Measurements from ENCODE around the gene JAK3.
A peak's percentile ranks its signal among the peaks of the same experiment; 100 is the strongest.

JAK3 gene

DNA sequence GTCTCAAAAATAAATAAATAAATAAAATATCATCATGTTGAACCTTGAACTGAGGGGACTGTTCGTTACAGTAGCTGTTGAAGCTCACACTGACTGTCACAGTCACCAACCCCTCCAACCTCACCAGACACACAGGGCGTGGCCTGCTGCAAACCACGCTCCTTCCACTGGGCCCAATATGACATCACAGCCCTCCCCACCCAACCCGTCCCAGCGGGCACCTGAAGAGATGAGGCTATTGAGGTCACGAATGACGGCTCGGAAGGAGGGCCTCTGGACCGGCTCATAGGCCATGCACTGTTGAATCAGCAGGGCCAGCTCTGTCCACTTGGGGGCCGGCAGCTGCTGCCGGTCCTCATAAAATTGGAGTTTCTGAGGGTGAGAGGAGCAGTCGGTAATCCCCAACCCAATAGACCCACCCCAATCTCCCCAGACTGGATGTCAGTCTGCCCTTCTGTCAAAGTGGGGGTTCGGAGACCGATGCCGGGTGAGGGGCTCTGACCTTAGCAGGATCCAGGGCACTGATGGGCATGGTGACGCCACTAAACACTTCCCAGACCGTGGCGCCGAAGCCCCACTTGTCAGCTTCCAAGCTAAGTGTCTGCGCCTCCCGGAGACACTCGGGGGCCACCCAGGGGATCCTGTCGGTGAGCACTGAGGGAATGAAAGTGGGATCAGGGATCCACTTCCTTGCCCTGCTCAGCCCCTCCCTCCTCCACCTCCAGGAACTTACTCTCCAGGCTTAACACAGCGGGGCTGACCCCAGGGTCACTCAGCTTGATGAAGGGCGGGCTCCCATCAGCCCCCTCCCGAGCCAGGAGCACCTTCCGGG, 13.2 kb downstream of the JAK3 start:
- H3K9ac ChIP-seq (ENCODE audit: low read length): no peak overlapping the region
- peaks cover 11% of the 10 kb centered on the region for H3K36me3 ChIP-seq (ENCODE audit: control insufficient read depth, insufficient read depth, low read length, severe bottlenecking)
- DNase-seq (ENCODE audit: low read depth): no peak
- peaks cover 4% of the 10 kb centered on the region for H3K27me3 ChIP-seq (replicated peaks; ENCODE audit: control insufficient read depth, insufficient read depth, low read length)
- H3K9me3 ChIP-seq (ENCODE audit: control insufficient read depth, low read length): no peaks in the 10 kb centered on the region
- peaks cover 4% of the 10 kb centered on the region for H3K4me1 ChIP-seq (ENCODE audit: control insufficient read depth, insufficient read depth, low read length)
- no peak overlapping the region for H3K4me3 ChIP-seq (ENCODE audit: low read length)

DNA sequence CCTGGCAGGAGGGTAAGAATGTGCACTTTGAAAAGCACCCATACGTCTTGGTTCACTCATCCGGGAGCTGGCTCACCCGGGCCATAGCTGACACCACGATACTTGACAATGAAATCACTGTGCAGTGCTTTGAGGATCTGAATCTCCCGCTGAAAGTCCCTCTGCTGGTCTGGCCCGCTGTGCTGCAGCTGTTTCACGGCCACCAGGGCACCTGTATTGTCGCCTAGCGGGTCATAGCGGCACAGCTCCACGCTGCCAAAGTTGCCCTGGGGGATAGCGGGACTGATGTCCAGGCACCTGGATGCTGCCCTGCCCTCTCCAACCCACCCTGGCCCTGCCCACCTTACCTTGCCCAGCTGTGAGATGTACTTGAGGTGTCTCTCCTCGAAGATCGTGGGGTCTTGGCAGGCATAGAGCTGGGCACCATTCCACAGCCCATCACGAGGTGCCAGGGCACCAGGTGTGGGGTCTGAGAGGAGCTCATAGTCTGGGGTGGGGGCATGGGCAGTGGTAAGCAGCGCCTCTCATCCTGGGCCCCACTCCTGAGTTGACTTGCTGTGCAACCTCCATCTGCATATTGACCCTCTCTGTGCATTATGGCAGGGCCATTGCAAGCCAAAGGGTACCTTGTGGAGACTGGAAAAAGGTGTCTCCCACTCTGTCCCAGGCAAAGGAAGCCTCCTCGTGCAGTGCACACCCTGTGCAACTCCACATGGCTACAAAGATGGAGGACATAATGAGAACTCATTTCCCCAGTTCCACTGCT, 15.2 kb downstream of the JAK3 start:
- H3K9me3 ChIP-seq (ENCODE audit: control insufficient read depth, low read length): no peaks in the 10 kb centered on the region
- DNase-seq (ENCODE audit: low read depth): no peak
- peaks cover 4% of the 10 kb centered on the region for H3K27me3 ChIP-seq (replicated peaks; ENCODE audit: control insufficient read depth, insufficient read depth, low read length)
- H3K4me3 ChIP-seq (ENCODE audit: low read length): no peak overlapping the region
- peaks cover 5% of the 10 kb centered on the region for H3K36me3 ChIP-seq (ENCODE audit: control insufficient read depth, insufficient read depth, low read length, severe bottlenecking)
- H3K9ac ChIP-seq (ENCODE audit: low read length): no peak overlapping the region
- no peaks in the 10 kb centered on the region for H3K4me1 ChIP-seq (ENCODE audit: control insufficient read depth, insufficient read depth, low read length)

DNA sequence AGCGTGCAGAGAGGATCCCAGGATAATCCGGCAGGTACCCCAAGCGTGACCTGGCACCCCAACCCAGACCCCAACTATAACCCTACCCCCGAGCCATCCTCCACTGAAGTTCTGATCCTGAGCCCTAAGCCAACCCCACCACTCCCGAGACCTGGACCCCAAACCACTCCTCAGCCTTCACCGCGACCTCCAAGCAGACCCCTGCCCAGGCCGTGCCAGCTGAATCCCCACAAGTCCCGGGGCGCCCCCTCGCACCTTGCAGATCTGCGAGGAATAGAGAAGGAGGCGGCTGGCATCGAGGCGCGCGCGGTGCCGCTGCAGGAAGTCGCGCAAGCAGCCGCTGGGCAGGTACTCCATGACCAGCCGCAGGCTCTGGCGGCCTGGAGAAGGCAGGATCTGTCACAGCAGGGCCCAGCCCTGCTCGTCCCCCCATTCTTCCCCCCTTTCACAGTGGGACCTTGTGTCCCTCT, 16.3 kb downstream of the JAK3 start:
- no peaks in the 10 kb centered on the region for H3K4me1 ChIP-seq (ENCODE audit: control insufficient read depth, insufficient read depth, low read length)
- H3K36me3 ChIP-seq (ENCODE audit: control insufficient read depth, insufficient read depth, low read length, severe bottlenecking): peaks cover 4% of the 10 kb centered on the region
- H3K27me3 ChIP-seq (replicated peaks; ENCODE audit: control insufficient read depth, insufficient read depth, low read length): peaks cover 4% of the 10 kb centered on the region
- DNase-seq (ENCODE audit: low read depth): no peak
- no peaks in the 10 kb centered on the region for H3K9me3 ChIP-seq (ENCODE audit: control insufficient read depth, low read length)
- H3K9ac ChIP-seq (ENCODE audit: low read length): no peak overlapping the region
- no peak overlapping the region for H3K4me3 ChIP-seq (ENCODE audit: low read length)

DNA sequence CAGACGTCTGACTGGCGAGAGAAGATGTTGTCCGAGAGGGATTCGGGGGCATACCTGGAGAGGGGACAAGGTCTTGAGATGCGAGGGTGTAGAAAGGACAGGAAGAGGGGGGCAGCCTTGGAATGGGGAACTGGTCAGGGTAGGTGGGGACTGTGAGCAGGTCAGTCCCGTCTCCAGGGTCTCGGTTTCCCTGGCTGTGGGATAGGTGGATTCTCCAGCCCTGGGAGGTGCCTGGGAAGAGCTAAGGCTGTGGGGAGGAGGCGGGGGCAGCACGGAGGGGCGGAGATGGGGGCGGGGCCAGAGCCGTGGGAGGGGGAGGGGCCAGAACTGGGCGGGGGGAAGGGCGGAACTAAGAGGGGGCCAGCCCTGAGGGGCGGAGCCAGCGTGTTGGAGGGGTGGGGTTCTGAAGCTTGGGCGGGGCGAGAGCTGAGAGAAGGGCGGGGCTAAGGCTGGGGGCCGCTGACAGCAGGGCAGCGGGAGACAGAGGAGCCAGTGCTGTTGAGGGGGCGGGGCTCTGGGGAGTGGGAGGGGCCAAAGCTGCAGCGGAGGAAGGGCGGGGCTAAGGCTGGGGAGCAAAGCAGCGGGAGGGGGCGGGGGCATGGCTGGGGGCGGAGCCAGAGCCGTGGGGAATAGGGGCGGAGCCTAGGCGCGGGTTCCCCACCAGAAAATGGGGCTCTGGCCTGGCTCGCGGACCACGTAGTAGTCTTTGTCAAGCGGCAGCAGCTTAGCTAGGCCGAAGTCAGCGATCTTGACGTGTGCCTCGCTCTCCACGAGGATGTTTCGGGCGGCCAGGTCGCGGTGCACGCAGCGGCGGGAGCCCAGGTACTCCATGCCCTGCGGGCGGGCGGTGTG, 17.0 kb downstream of the JAK3 start:
- DNase-seq (ENCODE audit: low read depth): peak; percentile 55
- H3K4me3 ChIP-seq (ENCODE audit: low read length): no peak overlapping the region

DNA sequence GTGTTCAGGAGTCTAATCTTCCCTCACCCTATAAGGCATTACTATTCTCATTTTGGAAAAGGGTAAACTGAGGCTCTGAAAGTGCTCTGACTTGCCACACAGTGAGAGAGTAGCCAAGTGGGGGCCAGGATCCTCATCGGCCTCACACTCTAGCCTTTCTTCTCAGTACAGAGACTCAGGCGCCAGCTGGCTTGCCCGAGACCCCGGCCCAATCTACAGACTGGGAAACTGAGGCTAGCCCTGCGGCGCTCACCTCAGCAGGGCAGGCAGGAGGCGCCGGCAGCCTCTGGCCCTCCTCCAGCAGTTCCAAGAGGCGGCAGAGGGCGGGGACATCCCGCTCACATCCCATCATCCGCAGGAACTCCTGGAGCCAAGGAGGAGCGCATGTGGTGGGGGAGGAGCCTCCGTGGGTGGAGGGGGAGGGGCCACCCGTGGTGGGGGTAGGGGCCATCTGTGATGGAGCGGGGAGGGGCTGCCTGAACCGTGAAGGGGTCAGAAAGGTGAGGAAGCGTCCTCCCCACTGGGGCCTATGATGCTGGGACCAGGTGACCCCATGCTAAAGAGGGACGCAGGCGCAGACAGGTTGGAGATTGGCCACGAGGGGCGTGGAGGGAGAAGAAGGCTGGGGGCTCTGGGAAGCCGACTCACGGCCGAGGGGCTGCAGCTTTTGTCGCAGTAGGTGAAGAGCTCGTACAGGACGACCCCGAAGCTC, 17.8 kb downstream of the JAK3 start:
- peaks cover 4% of the 10 kb centered on the region for H3K36me3 ChIP-seq (ENCODE audit: control insufficient read depth, insufficient read depth, low read length, severe bottlenecking)
- no peak overlapping the region for H3K4me3 ChIP-seq (ENCODE audit: low read length)
- H3K27me3 ChIP-seq (replicated peaks; ENCODE audit: control insufficient read depth, insufficient read depth, low read length): peaks cover 4% of the 10 kb centered on the region
- no peaks in the 10 kb centered on the region for H3K9me3 ChIP-seq (ENCODE audit: control insufficient read depth, low read length)
- no peaks in the 10 kb centered on the region for H3K4me1 ChIP-seq (ENCODE audit: control insufficient read depth, insufficient read depth, low read length)
- no peak overlapping the region for H3K9ac ChIP-seq (ENCODE audit: low read length)
- no peak for DNase-seq (ENCODE audit: low read depth)

More for the DNA sequence above, 17.0 kb downstream of the JAK3 start:
- Histone ChIP-seq H3K9ac (ENCODE audit: low read length) (no peak overlapping the region), H3K9me3 (ENCODE audit: control insufficient read depth, low read length) (no peaks in the 10 kb centered on the region), H3K27me3 (replicated peaks; ENCODE audit: control insufficient read depth, insufficient read depth, low read length) (peaks cover 4% of the 10 kb centered on the region), H3K4me1 (ENCODE audit: control insufficient read depth, insufficient read depth, low read length) (no peaks in the 10 kb centered on the region), H3K36me3 (ENCODE audit: control insufficient read depth, insufficient read depth, low read length, severe bottlenecking) (peaks cover 4% of the 10 kb centered on the region)

DNA sequence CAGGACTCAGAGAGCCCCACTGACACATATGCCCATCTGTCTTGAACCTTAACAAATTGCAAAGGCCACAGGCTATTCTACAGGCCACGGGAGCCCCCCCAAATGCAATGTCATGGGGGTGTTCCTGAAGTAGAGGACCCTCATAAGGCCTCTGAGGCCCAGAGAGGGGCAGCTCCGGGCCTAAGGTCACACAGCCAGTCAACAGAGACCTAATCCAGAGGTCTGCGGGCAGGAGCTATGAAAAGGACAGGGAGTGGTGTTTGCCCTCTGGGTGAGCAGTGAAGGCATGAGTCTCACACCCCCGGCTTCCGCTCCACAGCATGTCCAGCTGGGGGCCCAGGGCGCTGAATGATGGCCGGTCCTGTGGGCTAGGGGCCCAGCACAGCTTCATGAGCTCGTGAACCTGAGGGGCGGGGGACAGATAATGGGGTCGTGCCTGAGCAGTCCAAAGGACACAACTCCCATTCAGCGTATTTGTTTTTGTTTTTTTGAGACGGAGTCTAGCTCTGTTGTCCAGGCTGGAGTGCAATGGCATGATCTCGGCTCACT, 21.2 kb downstream of the JAK3 start:
- H3K9ac ChIP-seq (ENCODE audit: low read length): no peak overlapping the region
- no peaks in the 10 kb centered on the region for H3K4me1 ChIP-seq (ENCODE audit: control insufficient read depth, insufficient read depth, low read length)
- no peak overlapping the region for H3K4me3 ChIP-seq (ENCODE audit: low read length)
- no peak for DNase-seq (ENCODE audit: low read depth)
- no peaks in the 10 kb centered on the region for H3K36me3 ChIP-seq (ENCODE audit: control insufficient read depth, insufficient read depth, low read length, severe bottlenecking)
- H3K9me3 ChIP-seq (ENCODE audit: control insufficient read depth, low read length): no peaks in the 10 kb centered on the region
- H3K27me3 ChIP-seq (replicated peaks; ENCODE audit: control insufficient read depth, insufficient read depth, low read length): peaks cover 4% of the 10 kb centered on the region

DNA sequence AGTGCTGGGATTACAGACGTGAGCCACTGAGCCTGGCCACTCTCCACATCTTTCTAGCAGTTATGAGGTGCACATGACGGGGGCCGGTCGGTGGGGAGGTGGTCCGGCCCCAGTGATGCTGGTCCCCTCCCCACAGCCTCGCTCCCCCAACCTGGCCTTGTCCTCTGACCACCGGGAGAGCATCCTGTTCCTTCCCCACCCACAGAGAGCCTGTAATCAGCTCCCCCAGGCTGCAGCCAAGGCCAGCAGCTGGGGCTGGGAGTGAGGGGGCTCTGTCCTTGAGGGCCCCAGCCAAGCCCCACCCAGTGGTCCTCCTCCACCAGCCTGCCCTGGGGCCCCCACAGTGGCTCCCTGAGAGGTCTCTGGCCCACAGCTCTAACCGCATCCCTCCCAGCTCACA, 23.4 kb downstream of the JAK3 start:
- Histone ChIP-seq H3K36me3 (ENCODE audit: control insufficient read depth, insufficient read depth, low read length, severe bottlenecking) (no peaks in the 10 kb centered on the region), H3K27me3 (replicated peaks; ENCODE audit: control insufficient read depth, insufficient read depth, low read length) (no peaks in the 10 kb centered on the region), H3K9me3 (ENCODE audit: control insufficient read depth, low read length) (no peaks in the 10 kb centered on the region), H3K4me1 (ENCODE audit: control insufficient read depth, insufficient read depth, low read length) (no peaks in the 10 kb centered on the region), H3K4me3 (ENCODE audit: low read length) (no peak overlapping the region), H3K9ac (ENCODE audit: low read length) (no peak overlapping the region)
- no peak for DNase-seq (ENCODE audit: low read depth)

DNA sequence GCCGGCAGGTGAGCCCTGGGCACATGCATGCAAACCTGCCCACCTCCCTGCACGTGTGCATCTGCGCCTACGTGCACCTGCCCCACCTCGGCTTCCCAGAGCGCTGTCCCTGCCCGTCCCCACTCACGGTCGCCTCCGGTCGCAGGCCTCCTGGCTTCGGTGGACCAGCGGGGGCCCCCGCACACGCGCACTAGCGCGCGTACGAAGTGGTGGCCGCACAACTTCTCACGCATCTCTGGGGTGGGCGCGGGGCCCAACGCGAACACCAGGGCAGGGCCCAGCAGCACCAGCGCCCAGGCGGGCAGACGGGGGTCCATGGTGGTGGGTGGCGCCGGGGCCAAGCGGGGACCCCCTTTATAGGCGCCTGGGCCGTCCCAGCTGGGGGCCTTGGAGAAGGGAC, 26.6 kb downstream of the JAK3 start, which contains the start of gene INSL3:
Gene INSL3 (minus strand): TSS at position 330 of the 400 bp plus-strand sequence. CDS start 13 bp downstream, at position 317.
- no peak for DNase-seq (ENCODE audit: low read depth)
- H3K27me3 ChIP-seq (replicated peaks; ENCODE audit: control insufficient read depth, insufficient read depth, low read length): peaks cover 12% of the 10 kb centered on the region
- H3K9me3 ChIP-seq (ENCODE audit: control insufficient read depth, low read length): peaks cover 5% of the 10 kb centered on the region
- H3K9ac ChIP-seq (ENCODE audit: low read length): no peak within 1 kb of the TSS
- no peaks in the 10 kb centered on the region for H3K4me1 ChIP-seq (ENCODE audit: control insufficient read depth, insufficient read depth, low read length)
- H3K36me3 ChIP-seq (ENCODE audit: control insufficient read depth, insufficient read depth, low read length, severe bottlenecking): no peaks in the 10 kb centered on the region
- H3K4me3 ChIP-seq (ENCODE audit: low read length): no peak within 1 kb of the TSS

DNA sequence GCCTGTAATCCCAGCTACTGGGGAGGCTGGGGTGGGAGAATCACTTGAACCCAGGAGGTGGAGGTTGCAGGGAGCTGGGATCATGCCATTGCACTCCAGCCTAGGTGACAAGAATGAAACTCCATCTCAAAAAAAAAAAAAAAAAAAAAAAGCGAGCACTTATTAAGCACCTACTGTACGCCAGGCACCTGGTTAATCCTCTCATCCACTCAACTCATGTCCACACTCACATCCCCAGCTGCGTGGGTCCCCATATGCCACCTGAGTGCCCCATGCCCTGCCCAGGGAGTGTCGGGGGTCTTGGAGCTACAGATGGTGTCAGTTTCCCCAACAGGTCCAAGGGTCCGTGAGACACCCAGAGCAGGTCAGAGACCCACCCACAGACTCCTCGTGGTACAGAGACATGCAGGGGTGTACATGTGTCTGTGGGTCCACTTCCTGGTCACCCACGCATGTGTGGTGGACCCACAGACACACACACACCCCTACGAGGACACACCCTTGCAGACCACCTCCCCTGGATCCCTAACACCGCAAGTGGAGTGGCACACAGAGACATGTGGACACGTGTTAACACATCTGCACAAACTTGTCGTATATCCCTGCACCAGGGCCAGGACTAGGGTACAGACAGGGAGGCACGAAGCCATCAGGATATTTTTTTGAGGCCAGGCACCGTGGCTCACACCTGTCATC, 30.0 kb downstream of the JAK3 start:
- Histone ChIP-seq H3K9ac (ENCODE audit: low read length) (no peak overlapping the region), H3K36me3 (ENCODE audit: control insufficient read depth, insufficient read depth, low read length, severe bottlenecking) (no peaks in the 10 kb centered on the region), H3K4me1 (ENCODE audit: control insufficient read depth, insufficient read depth, low read length) (no peaks in the 10 kb centered on the region), H3K4me3 (ENCODE audit: low read length) (no peak overlapping the region), H3K27me3 (replicated peaks; ENCODE audit: control insufficient read depth, insufficient read depth, low read length) (peaks cover 23% of the 10 kb centered on the region), H3K9me3 (ENCODE audit: control insufficient read depth, low read length) (peaks cover 11% of the 10 kb centered on the region)
- no peak for DNase-seq (ENCODE audit: low read depth)

DNA sequence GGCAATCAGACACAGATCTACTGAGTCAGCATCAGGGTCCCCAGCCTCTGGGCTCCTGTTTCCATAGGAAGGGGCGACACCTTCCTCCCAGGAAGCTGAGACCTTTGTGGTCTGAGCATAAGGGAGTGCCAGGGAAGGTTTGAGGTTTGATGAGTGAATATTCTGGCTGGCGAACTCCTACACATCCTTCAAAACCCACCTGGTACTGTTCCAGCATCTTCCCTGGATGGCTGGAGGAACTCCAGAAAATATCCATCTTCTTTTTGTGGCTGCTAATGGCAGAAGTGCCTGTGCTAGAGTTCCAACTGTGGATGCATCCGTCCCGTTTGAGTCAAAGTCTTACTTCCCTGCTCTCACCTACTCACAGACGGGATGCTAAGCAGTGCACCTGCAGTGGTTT, 35.7 kb downstream of the JAK3 start:
- no peaks in the 10 kb centered on the region for H3K4me1 ChIP-seq (ENCODE audit: control insufficient read depth, insufficient read depth, low read length)
- no peak overlapping the region for H3K9ac ChIP-seq (ENCODE audit: low read length)
- no peak overlapping the region for H3K4me3 ChIP-seq (ENCODE audit: low read length)
- H3K9me3 ChIP-seq (ENCODE audit: control insufficient read depth, low read length): peaks cover 24% of the 10 kb centered on the region
- DNase-seq (ENCODE audit: low read depth): no peak
- peaks cover 48% of the 10 kb centered on the region for H3K27me3 ChIP-seq (replicated peaks; ENCODE audit: control insufficient read depth, insufficient read depth, low read length)
- no peaks in the 10 kb centered on the region for H3K36me3 ChIP-seq (ENCODE audit: control insufficient read depth, insufficient read depth, low read length, severe bottlenecking)
